Activated naive CD8-positive, alpha-beta T cell treated with anti-CD3 and anti-CD28 coated beads for 36 hours (primary cell): ENCODE results near the gene CDH1. TPM values are rescaled to one million over a fixed set of nuclear protein-coding genes. Genes with fewer than 3 reads are reported as not detected.

Experiments
- DNase-seq: peaks from one replicate; pipeline ENCODE4 v3.0.0; 2021
- H3K27ac Mint-ChIP-seq: one replicate; pipeline ENCODE4 v1.8.0; 2022; ENCODE audit warnings: mild to moderate bottlenecking, moderate library complexity, mixed read lengths
- H3K27me3 Mint-ChIP-seq: one replicate; pipeline ENCODE4 v1.8.0; 2022; ENCODE audit warnings: mild to moderate bottlenecking, mixed read lengths
- H3K36me3 Mint-ChIP-seq: one replicate; pipeline ENCODE4 v1.8.0; 2021; ENCODE audit warnings: mild to moderate bottlenecking, mixed read lengths
- H3K4me1 Mint-ChIP-seq: one replicate; pipeline ENCODE4 v1.8.0; 2021; ENCODE audit warnings: mixed read lengths
- H3K4me3 Mint-ChIP-seq: one replicate; pipeline ENCODE4 v1.8.0; 2022; ENCODE audit warnings: mild to moderate bottlenecking, moderate library complexity, mixed read lengths
- H3K9me3 Mint-ChIP-seq: one replicate; pipeline ENCODE4 v1.8.0; 2022; ENCODE audit warnings: mixed read lengths
- total RNA-seq, 2 experiments: library from RNA; stranded (reverse); gene quantifications; one replicate each; pipeline ENCODE4 v1.2.3, GENCODE V29; 2021

The CDH1 gene
- total RNA-seq, 2 experiments from 2014 or later, result 0.16 to 0.21 TPM

DNA sequence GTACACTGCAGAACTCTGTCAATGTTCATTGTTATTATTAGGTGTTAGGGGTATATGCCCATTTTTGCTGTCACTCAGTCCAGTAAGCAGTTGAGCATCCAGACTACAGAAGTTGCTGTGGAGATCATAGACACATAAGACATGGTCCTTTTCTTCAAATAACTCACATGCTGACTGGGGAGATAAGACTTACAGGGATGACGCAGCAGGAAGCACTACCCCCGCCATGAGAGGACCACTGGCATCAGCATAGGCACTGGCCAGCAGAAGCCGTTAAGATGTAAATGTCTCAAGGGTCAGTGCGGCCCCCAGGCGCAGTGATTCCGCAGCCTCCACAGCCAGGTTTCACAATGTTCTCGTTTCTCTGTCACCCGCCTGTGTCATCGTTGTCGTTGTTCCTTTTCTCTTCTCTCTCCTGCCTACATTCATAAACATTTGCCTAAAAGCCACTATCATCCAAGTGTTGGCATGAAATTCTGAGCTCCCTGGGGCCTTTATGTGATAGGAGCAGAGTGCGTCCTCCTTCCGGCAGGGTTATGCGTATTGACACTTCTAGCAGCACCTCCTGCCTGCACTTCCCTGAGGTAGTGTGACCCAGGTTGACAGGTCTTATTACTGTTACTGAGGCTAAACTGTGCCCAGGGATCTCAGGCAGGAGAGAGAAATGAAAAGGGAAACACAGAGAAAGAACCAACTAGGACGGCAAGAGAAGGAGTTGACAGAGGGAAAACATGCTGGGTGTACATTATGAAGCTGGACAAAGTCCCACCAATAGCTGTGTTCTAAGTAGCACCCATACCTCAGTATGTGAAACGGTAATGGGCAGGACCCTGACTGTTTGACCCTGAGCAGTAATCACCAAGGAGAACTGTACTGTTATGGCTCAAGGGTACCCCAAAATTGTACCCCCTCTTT lies 124.1 kb downstream of the CDH1 start:
- no peaks in the 10 kb centered on the region for H3K9me3 Mint-ChIP-seq
- peaks cover 7% of the 10 kb centered on the region for H3K4me1 Mint-ChIP-seq
- H3K4me3 Mint-ChIP-seq, result no peak overlapping the region
- no peak overlapping the region for H3K27ac Mint-ChIP-seq
- H3K27me3 Mint-ChIP-seq, result no peaks in the 10 kb centered on the region
- peaks cover 14% of the 10 kb centered on the region for H3K36me3 Mint-ChIP-seq
- no peak for DNase-seq

DNA sequence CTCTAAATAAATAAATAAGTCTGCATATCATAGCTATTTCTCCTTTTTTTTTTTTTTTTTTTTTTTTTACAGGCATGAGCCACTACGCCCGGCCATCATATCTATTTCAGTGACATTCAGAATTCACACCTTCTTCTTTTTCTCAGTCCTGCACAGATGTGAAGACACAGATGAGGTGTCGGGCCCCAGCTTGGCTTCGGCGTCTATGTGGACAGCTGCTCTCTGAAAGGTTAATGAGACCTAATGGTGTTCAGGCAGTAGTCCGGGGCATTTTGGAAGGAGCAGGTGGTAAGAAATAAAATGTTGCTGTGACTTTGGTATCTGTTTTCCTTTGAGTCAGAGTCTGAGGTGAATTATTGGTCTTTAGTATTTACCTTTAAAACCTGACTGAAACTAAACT lies 129.8 kb downstream of the CDH1 start:
- no peaks in the 10 kb centered on the region for H3K9me3 Mint-ChIP-seq
- no peak overlapping the region for H3K4me3 Mint-ChIP-seq
- H3K27ac Mint-ChIP-seq, result no peak overlapping the region
- no peak for DNase-seq
- peaks cover 30% of the 10 kb centered on the region for H3K36me3 Mint-ChIP-seq
- H3K4me1 Mint-ChIP-seq, result no peaks in the 10 kb centered on the region
- no peaks in the 10 kb centered on the region for H3K27me3 Mint-ChIP-seq

GRCh38 chr16:68869492-68870088 lies 132.5 kb downstream of the CDH1 start:
- no peak for DNase-seq
- no peaks in the 10 kb centered on the region for H3K27me3 Mint-ChIP-seq
- H3K9me3 Mint-ChIP-seq, result no peaks in the 10 kb centered on the region
- no peak overlapping the region for H3K4me3 Mint-ChIP-seq
- peaks cover 39% of the 10 kb centered on the region for H3K36me3 Mint-ChIP-seq
- H3K27ac Mint-ChIP-seq, result no peak overlapping the region
- no peaks in the 10 kb centered on the region for H3K4me1 Mint-ChIP-seq

DNA sequence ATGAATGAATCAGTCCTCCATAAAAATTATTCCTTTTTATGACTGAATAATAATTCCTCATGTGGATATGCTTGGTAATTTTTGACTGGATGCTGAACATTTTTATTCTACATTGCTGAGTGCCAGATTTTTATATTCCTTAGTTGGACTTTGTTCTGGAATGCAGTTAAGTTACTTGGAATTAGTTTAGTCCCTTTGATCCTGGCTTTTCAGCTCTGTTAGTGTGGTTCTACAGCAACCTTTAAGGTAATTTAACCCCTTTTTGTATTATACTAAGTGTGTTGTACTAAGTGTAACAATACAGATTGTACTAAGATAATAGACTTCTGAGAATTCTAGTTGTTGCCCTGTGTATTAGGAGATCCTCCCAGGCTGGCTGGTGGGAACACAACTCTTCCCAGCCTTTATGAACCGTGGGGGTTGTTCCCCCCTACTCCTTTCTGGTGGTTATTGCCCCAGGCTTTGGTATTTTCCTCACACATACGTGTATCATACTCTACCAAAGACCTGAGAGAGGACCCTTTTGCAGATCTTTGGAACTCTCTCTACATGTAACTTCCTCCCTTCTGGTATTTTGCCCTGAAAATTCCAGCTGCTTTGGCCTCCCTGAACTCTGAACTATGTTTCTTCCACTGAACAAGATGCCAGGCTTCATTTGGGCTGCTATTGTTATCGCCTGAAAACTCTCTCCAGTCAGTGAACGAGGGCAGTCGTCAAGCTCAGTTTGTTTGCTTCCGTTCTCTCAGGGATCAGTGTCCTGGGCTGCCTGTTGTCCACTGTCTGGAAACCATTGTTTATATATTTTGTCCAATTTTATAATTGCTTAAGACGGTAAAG lies 136.8 kb downstream of the CDH1 start:
- Mint-ChIP-seq H3K9me3 (no peaks in the 10 kb centered on the region), H3K36me3 (peaks cover 42% of the 10 kb centered on the region), H3K27ac (no peak overlapping the region), H3K4me3 (no peak overlapping the region), H3K4me1 (no peaks in the 10 kb centered on the region), H3K27me3 (no peaks in the 10 kb centered on the region)
- no peak for DNase-seq

DNA sequence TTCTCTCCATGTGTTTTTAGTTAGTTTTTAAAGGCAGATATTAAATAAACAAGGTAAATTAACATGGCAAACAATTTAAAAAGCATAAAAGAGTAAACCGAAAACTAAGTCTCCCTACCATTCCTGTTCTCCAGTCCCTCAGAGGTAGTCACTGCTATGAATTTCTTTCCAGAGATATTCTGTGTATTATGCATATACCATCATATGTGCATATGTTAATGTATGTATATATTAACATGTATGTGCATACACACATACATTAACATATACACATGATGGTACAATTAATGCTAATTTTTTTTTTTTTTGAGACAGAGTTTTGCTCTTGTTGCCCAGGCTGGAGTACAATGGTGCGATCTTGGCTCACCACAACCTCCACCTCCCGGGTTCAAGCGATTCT lies 138.8 kb downstream of the CDH1 start:
- no peak for DNase-seq
- Mint-ChIP-seq H3K27me3 (no peaks in the 10 kb centered on the region), H3K4me3 (no peak overlapping the region), H3K36me3 (peaks cover 33% of the 10 kb centered on the region), H3K9me3 (no peaks in the 10 kb centered on the region), H3K4me1 (no peaks in the 10 kb centered on the region), H3K27ac (no peak overlapping the region)

GRCh38 chr16:68883685-68884084 lies 146.6 kb downstream of the CDH1 start:
- H3K36me3 Mint-ChIP-seq, result peaks cover 15% of the 10 kb centered on the region
- no peaks in the 10 kb centered on the region for H3K27me3 Mint-ChIP-seq
- DNase-seq, result no peak
- H3K9me3 Mint-ChIP-seq, result no peaks in the 10 kb centered on the region
- no peak overlapping the region for H3K4me3 Mint-ChIP-seq
- H3K27ac Mint-ChIP-seq, result no peak overlapping the region
- H3K4me1 Mint-ChIP-seq, result no peaks in the 10 kb centered on the region

- H3K36me3 Mint-ChIP-seq, result peaks cover 15% of the 10 kb centered on the region
- no peak overlapping the region for H3K4me3 Mint-ChIP-seq
- no peak overlapping the region for H3K27ac Mint-ChIP-seq
- no peaks in the 10 kb centered on the region for H3K27me3 Mint-ChIP-seq
- H3K4me1 Mint-ChIP-seq, result no peaks in the 10 kb centered on the region
- DNase-seq, result no peak
- no peaks in the 10 kb centered on the region for H3K9me3 Mint-ChIP-seq
These were observed 147.3 kb downstream of the CDH1 start for GRCh38 chr16:68884401-68884800.

Other genes with a start within 250 kb of the CDH1 start
- 10 to 100 TPM; 21.8 to 24.8 TPM for gene ZFP90, start 198.0 kb upstream of the CDH1 start, total RNA-seq
- under 1 TPM; 0.37 to 0.44 TPM for gene CDH3, start 92.0 kb upstream of the CDH1 start, total RNA-seq
- gene TANGO6, start 106.2 kb downstream of the CDH1 start, total RNA-seq, result 10 to 100 TPM; 25.2 to 30.5 TPM